ENCODE data around the gene PEX11B.

Gene PEX11B

DNA sequence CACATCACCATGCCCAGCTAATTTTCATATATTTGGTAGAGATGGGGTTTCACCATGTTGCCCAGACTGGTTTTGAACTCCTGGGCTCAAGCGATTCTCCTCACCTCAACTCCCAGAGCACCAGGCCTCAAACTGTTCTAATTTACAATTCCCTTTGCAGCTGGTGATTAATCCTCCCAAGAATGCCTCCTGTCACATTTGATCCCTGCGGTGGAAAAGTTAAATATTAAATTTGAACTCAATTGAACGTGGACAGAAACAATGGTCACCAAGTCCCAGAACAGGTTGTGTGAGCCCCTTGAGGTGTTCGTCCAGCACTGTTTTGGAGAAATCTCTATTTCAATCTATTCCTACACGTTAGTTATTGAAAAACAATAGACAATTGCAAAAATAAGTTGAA, 30.9 kb downstream of the PEX11B start:
- no peak for TF ChIP-seq ZNF565 (CRISPR knock-in tag; conservative IDR thresholded peaks at IDR 0.05; ENCODE audit: low read depth)
- TF ChIP-seq, protein P1, sequence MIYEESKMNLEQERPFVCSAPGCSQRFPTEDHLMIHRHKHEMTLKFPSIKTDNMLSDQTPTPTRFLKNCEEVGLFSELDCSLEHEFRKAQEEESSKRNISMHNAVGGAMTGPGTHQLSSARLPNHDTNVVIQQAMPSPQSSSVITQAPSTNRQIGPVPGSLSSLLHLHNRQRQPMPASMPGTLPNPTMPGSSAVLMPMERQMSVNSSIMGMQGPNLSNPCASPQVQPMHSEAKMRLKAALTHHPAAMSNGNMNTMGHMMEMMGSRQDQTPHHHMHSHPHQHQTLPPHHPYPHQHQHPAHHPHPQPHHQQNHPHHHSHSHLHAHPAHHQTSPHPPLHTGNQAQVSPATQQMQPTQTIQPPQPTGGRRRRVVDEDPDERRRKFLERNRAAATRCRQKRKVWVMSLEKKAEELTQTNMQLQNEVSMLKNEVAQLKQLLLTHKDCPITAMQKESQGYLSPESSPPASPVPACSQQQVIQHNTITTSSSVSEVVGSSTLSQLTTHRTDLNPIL (CRISPR knock-in tag; IDR thresholded peaks at IDR 0.05; ENCODE audit: low read depth) = no peak
- no peak for TF ChIP-seq BACH2 (CRISPR knock-in tag; IDR thresholded peaks at IDR 0.05; ENCODE audit: borderline replicate concordance)
- no peak for TF ChIP-seq ZFP30 (CRISPR knock-in tag; IDR thresholded peaks at IDR 0.05)
- no peak for TF ChIP-seq ESRRG (CRISPR knock-in tag; IDR thresholded peaks at IDR 0.05)
- TF ChIP-seq, protein P2, sequence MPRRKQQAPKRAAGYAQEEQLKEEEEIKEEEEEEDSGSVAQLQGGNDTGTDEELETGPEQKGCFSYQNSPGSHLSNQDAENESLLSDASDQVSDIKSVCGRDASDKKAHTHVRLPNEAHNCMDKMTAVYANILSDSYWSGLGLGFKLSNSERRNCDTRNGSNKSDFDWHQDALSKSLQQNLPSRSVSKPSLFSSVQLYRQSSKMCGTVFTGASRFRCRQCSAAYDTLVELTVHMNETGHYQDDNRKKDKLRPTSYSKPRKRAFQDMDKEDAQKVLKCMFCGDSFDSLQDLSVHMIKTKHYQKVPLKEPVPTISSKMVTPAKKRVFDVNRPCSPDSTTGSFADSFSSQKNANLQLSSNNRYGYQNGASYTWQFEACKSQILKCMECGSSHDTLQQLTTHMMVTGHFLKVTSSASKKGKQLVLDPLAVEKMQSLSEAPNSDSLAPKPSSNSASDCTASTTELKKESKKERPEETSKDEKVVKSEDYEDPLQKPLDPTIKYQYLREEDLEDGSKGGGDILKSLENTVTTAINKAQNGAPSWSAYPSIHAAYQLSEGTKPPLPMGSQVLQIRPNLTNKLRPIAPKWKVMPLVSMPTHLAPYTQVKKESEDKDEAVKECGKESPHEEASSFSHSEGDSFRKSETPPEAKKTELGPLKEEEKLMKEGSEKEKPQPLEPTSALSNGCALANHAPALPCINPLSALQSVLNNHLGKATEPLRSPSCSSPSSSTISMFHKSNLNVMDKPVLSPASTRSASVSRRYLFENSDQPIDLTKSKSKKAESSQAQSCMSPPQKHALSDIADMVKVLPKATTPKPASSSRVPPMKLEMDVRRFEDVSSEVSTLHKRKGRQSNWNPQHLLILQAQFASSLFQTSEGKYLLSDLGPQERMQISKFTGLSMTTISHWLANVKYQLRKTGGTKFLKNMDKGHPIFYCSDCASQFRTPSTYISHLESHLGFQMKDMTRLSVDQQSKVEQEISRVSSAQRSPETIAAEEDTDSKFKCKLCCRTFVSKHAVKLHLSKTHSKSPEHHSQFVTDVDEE (CRISPR knock-in tag; IDR thresholded peaks at IDR 0.05) = no peak
- TF ChIP-seq, protein P3, sequence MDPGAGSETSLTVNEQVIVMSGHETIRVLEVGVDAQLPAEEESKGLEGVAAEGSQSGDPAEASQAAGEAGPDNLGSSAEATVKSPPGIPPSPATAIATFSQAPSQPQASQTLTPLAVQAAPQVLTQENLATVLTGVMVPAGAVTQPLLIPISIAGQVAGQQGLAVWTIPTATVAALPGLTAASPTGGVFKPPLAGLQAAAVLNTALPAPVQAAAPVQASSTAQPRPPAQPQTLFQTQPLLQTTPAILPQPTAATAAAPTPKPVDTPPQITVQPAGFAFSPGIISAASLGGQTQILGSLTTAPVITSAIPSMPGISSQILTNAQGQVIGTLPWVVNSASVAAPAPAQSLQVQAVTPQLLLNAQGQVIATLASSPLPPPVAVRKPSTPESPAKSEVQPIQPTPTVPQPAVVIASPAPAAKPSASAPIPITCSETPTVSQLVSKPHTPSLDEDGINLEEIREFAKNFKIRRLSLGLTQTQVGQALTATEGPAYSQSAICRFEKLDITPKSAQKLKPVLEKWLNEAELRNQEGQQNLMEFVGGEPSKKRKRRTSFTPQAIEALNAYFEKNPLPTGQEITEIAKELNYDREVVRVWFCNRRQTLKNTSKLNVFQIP (CRISPR knock-in tag; IDR thresholded peaks at IDR 0.05; ENCODE audit: borderline replicate concordance, low read depth) = no peak
- no peak for TF ChIP-seq RARB (CRISPR knock-in tag; IDR thresholded peaks at IDR 0.05)
- TF ChIP-seq, protein P4, sequence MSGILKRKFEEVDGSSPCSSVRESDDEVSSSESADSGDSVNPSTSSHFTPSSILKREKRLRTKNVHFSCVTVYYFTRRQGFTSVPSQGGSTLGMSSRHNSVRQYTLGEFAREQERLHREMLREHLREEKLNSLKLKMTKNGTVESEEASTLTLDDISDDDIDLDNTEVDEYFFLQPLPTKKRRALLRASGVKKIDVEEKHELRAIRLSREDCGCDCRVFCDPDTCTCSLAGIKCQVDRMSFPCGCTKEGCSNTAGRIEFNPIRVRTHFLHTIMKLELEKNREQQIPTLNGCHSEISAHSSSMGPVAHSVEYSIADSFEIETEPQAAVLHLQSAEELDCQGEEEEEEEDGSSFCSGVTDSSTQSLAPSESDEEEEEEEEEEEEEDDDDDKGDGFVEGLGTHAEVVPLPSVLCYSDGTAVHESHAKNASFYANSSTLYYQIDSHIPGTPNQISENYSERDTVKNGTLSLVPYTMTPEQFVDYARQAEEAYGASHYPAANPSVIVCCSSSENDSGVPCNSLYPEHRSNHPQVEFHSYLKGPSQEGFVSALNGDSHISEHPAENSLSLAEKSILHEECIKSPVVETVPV (CRISPR knock-in tag; IDR thresholded peaks at IDR 0.05) = no peak
- TF ChIP-seq SNAI2 (CRISPR knock-in tag; IDR thresholded peaks at IDR 0.05) = no peak
- no peak for TF ChIP-seq ZFP3 (CRISPR knock-in tag; IDR thresholded peaks at IDR 0.05)
- TF ChIP-seq ISL1 (CRISPR knock-in tag; IDR thresholded peaks at IDR 0.05) = no peak
- no peak for TF ChIP-seq ZNF8 (CRISPR knock-in tag; IDR thresholded peaks at IDR 0.05)
- no peak for TF ChIP-seq CSDC2 (CRISPR knock-in tag; IDR thresholded peaks at IDR 0.05)
- TF ChIP-seq GLIS3 (CRISPR knock-in tag; IDR thresholded peaks at IDR 0.05) = no peak
- no peak for TF ChIP-seq ZC3H10 (CRISPR knock-in tag; IDR thresholded peaks at IDR 0.05)
- TF ChIP-seq ARNTL (CRISPR knock-in tag; IDR thresholded peaks at IDR 0.05; ENCODE audit: borderline replicate concordance, low read depth) = no peak
- TF ChIP-seq, protein P5, sequence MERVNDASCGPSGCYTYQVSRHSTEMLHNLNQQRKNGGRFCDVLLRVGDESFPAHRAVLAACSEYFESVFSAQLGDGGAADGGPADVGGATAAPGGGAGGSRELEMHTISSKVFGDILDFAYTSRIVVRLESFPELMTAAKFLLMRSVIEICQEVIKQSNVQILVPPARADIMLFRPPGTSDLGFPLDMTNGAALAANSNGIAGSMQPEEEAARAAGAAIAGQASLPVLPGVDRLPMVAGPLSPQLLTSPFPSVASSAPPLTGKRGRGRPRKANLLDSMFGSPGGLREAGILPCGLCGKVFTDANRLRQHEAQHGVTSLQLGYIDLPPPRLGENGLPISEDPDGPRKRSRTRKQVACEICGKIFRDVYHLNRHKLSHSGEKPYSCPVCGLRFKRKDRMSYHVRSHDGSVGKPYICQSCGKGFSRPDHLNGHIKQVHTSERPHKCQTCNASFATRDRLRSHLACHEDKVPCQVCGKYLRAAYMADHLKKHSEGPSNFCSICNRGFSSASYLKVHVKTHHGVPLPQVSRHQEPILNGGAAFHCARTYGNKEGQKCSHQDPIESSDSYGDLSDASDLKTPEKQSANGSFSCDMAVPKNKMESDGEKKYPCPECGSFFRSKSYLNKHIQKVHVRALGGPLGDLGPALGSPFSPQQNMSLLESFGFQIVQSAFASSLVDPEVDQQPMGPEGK (CRISPR knock-in tag; IDR thresholded peaks at IDR 0.05; ENCODE audit: borderline replicate concordance) = no peak
- no peak for ATAC-seq

DNA sequence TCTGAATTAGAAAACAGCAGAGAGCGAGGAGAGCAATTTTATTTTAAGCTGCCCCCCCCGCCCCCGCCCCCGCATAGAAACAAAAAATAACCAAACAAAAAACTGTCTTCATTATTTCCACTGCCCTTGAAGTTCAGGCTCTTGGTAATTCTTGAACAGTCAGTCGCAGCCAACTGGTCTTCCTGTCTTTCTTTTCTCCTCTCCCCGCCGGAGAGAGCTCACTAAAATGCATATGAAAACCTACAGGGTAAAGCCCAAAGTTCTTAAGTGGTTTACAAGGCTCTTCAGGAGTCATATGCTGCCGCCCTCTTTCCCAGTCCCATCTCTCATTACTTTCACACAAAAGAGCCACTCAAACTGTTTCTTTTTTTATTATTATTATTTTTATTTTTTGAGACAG, 31.7 kb downstream of the PEX11B start:
- TF ChIP-seq ZNF565 (CRISPR knock-in tag; conservative IDR thresholded peaks at IDR 0.05; ENCODE audit: low read depth) (no peak), OSR1 (CRISPR knock-in tag; IDR thresholded peaks at IDR 0.05) (no peak), PPARA (CRISPR knock-in tag; IDR thresholded peaks at IDR 0.05; ENCODE audit: borderline replicate concordance) (no peak), BACH2 (CRISPR knock-in tag; IDR thresholded peaks at IDR 0.05; ENCODE audit: borderline replicate concordance) (no peak), ARNTL (CRISPR knock-in tag; IDR thresholded peaks at IDR 0.05; ENCODE audit: borderline replicate concordance, low read depth) (no peak), TOX (CRISPR knock-in tag; IDR thresholded peaks at IDR 0.05; ENCODE audit: borderline replicate concordance) (no peak), ZNF70 (CRISPR knock-in tag; IDR thresholded peaks at IDR 0.05) (no peak), SNAI2 (CRISPR knock-in tag; IDR thresholded peaks at IDR 0.05) (no peak), ZFP30 (CRISPR knock-in tag; IDR thresholded peaks at IDR 0.05) (no peak), CSDC2 (CRISPR knock-in tag; IDR thresholded peaks at IDR 0.05) (no peak), GLIS3 (CRISPR knock-in tag; IDR thresholded peaks at IDR 0.05) (no peak)
- ATAC-seq = no peak

DNA sequence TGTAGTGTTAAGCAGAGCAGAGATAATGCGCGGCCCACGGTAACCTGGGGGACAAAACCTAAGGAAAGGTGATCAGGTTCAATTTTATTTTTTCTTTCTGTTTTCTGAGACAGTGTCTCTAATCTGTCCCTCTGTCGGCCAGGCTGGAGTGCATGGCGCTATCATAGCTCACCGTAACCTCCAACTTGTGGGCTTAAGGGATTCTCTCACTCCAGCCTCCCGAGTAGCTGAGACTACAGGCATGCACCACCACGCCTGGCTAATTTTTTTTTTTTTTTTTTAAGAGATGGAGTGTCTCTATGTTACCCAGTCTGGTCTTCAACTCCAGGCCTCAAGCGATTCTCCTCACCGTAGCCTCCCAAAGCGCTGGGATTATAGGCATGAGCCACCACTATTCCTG, 32.1 kb downstream of the PEX11B start:
- ATAC-seq = peak; percentile 18
- TF ChIP-seq BACH2 (CRISPR knock-in tag; IDR thresholded peaks at IDR 0.05; ENCODE audit: borderline replicate concordance) (no peak), GLIS3 (CRISPR knock-in tag; IDR thresholded peaks at IDR 0.05) (no peak), TCF4 (CRISPR knock-in tag; IDR thresholded peaks at IDR 0.05; ENCODE audit: borderline replicate concordance) (no peak), TOX (CRISPR knock-in tag; IDR thresholded peaks at IDR 0.05; ENCODE audit: borderline replicate concordance) (no peak), ZFP3 (CRISPR knock-in tag; IDR thresholded peaks at IDR 0.05) (no peak), PPARA (CRISPR knock-in tag; IDR thresholded peaks at IDR 0.05; ENCODE audit: borderline replicate concordance) (no peak), ZNF70 (CRISPR knock-in tag; IDR thresholded peaks at IDR 0.05) (no peak), ISL1 (CRISPR knock-in tag; IDR thresholded peaks at IDR 0.05) (no peak), SNAI2 (CRISPR knock-in tag; IDR thresholded peaks at IDR 0.05) (no peak)
- TF ChIP-seq, protein P2 (CRISPR knock-in tag; IDR thresholded peaks at IDR 0.05) = no peak
- TF ChIP-seq, protein P3 (CRISPR knock-in tag; IDR thresholded peaks at IDR 0.05; ENCODE audit: borderline replicate concordance, low read depth) = no peak

Data from SK-N-SH treated with all-trans-retinoic acid at 6 μM for 48 hours (cell line).